ENCODE data around the gene RAVER1. TPM values are rescaled to one million over a fixed set of nuclear protein-coding genes. Genes with fewer than 3 reads are reported as not detected.

RAVER1 gene
- polyA plus RNA-seq, 3 donors, result 7.4 to 15.5 (median 8.7) TPM

Other genes starting within 250 kb of the RAVER1 start
- gene SHFL, start 247.2 kb downstream of the RAVER1 start, polyA plus RNA-seq, result 10 to 100 TPM; 17.2 to 27.4 (median 22.2) TPM
- gene ANGPTL6, start 230.9 kb downstream of the RAVER1 start, polyA plus RNA-seq, result 1 to 10 TPM in 1 of 3 donors, under 1 TPM in 2; 0.22 to 1.0 (median 0.43) TPM
- gene PPAN, start 227.2 kb downstream of the RAVER1 start, polyA plus RNA-seq, result 10 to 100 TPM; 21.7 to 59.1 (median 37.2) TPM
- 10 to 100 TPM in 1 of 3 donors, 1 to 10 TPM in 2; 3.6 to 10.7 (median 4.3) TPM for gene P2RY11, start 221.8 kb downstream of the RAVER1 start, polyA plus RNA-seq
- gene EIF3G, start 213.6 kb downstream of the RAVER1 start, polyA plus RNA-seq, result 100 to 1,000 TPM; 193 to 249 (median 243) TPM
- gene DNMT1, start 138.6 kb downstream of the RAVER1 start, polyA plus RNA-seq, result 10 to 100 TPM in 2 of 3 donors, 1 to 10 TPM in 1; 8.3 to 41.1 (median 27.0) TPM
- 10 to 100 TPM in 1 of 3 donors, 1 to 10 TPM in 2; 1.2 to 15.2 (median 4.0) TPM for gene S1PR2, start 102.2 kb downstream of the RAVER1 start, polyA plus RNA-seq
- gene MRPL4, start 81.3 kb downstream of the RAVER1 start, polyA plus RNA-seq, result 10 to 100 TPM; 33.4 to 85.7 (median 40.5) TPM
- gene ICAM1, start 62.4 kb downstream of the RAVER1 start, polyA plus RNA-seq, result 100 to 1,000 TPM in 1 of 3 donors, 10 to 100 TPM in 1, 1 to 10 TPM in 1; 5.6 to 134 (median 26.0) TPM
- gene ICAM4, start 46.6 kb downstream of the RAVER1 start, polyA plus RNA-seq, result 1 to 10 TPM in 2 of 3 donors, under 1 TPM in 1; 0.06 to 2.5 (median 2.5) TPM
- gene ICAM5, start 43.6 kb downstream of the RAVER1 start, polyA plus RNA-seq, result under 1 TPM; 0.20 to 0.55 (median 0.22) TPM
- gene ZGLP1, start 23.7 kb downstream of the RAVER1 start, polyA plus RNA-seq, result 1 to 10 TPM; 2.2 to 5.3 (median 2.2) TPM
- gene FDX2, start 17.5 kb downstream of the RAVER1 start, polyA plus RNA-seq, result 10 to 100 TPM; 13.0 to 22.5 (median 19.1) TPM
- gene ICAM3, start 6.1 kb upstream of the RAVER1 start, polyA plus RNA-seq, result 10 to 100 TPM; 19.6 to 44.3 (median 26.0) TPM
- gene TYK2, start 47.0 kb upstream of the RAVER1 start, polyA plus RNA-seq, result 100 to 1,000 TPM in 2 of 3 donors, 10 to 100 TPM in 1; 59.0 to 141 (median 106) TPM
- gene CDC37, start 70.0 kb upstream of the RAVER1 start, polyA plus RNA-seq, result 100 to 1,000 TPM in 2 of 3 donors, 10 to 100 TPM in 1; 99.7 to 305 (median 272) TPM
- gene PDE4A, start 87.0 kb upstream of the RAVER1 start, polyA plus RNA-seq, result 10 to 100 TPM in 2 of 3 donors, 1 to 10 TPM in 1; 6.4 to 11.9 (median 10.6) TPM
- gene KEAP1, start 169.8 kb upstream of the RAVER1 start, polyA plus RNA-seq, result 10 to 100 TPM; 26.6 to 50.8 (median 50.0) TPM
- under 1 TPM in 2 of 3 donors, not detected in 1; 0.12 to 0.20 TPM for gene S1PR5, start 183.9 kb upstream of the RAVER1 start, polyA plus RNA-seq
- 10 to 100 TPM; 12.0 to 23.0 (median 21.5) TPM for gene ATG4D, start 210.4 kb upstream of the RAVER1 start, polyA plus RNA-seq
- gene KRI1, start 232.5 kb upstream of the RAVER1 start, polyA plus RNA-seq, result 10 to 100 TPM; 14.8 to 17.5 (median 15.2) TPM
- gene CDKN2D, start 235.4 kb upstream of the RAVER1 start, polyA plus RNA-seq, result 10 to 100 TPM in 2 of 3 donors, 1 to 10 TPM in 1; 6.3 to 24.3 (median 22.2) TPM

Data from adipose tissue (tissue), 3 donors.